Measurements from ENCODE around the gene KRTAP4-8.
"Not testable (repeated sequence)": the region's sequence is repeated elsewhere in the genome, so short reads cannot be mapped to it uniquely, and the experiment has no call there.

KRTAP4-8 gene

GRCh38 chr17:41108728-41109386 lies 10.9 kb upstream of the KRTAP4-8 start:
- H3K27me3 ChIP-seq (ENCODE audit: control insufficient read depth in 5 of 5, insufficient read depth in 4 of 5, low read length in 5 of 5); H3K27ac ChIP-seq (ENCODE audit: low read depth, low read length); H3K9me3 ChIP-seq (ENCODE audit: control insufficient read depth in 5 of 5, low read length in 5 of 5); H3K9ac ChIP-seq (ENCODE audit: low read length in 5 of 5); H3K4me3 ChIP-seq (ENCODE audit: low read depth in 1 of 5, low read length in 5 of 5); H3K36me3 ChIP-seq (ENCODE audit: control insufficient read depth in 5 of 5, insufficient read depth in 5 of 5, low read length in 5 of 5); H3K4me1 ChIP-seq (ENCODE audit: control insufficient read depth in 5 of 5, insufficient read depth in 5 of 5, low read length in 5 of 5): not testable (repeated sequence)

GRCh38 chr17:41107941-41108450 lies 10.1 kb upstream of the KRTAP4-8 start:
- Histone ChIP-seq H3K4me1 (ENCODE audit: control insufficient read depth in 5 of 5, insufficient read depth in 5 of 5, low read length in 5 of 5) (no peaks in the 10 kb centered on the region), H3K27me3 (ENCODE audit: control insufficient read depth in 5 of 5, insufficient read depth in 4 of 5, low read length in 5 of 5) (peaks cover 0 to 2% (median 0%) of the 10 kb centered on the region in 5 donors), H3K9ac (ENCODE audit: low read length in 5 of 5) (no peak overlapping the region), H3K27ac (ENCODE audit: low read depth, low read length) (no peak overlapping the region), H3K36me3 (ENCODE audit: control insufficient read depth in 5 of 5, insufficient read depth in 5 of 5, low read length in 5 of 5) (no peaks in the 10 kb centered on the region), H3K9me3 (ENCODE audit: control insufficient read depth in 5 of 5, low read length in 5 of 5) (peaks cover 0 to 2% (median 0%) of the 10 kb centered on the region in 5 donors), H3K4me3 (ENCODE audit: low read depth in 1 of 5, low read length in 5 of 5) (no peak overlapping the region)

- not testable (repeated sequence) for H3K9me3 ChIP-seq (ENCODE audit: control insufficient read depth in 5 of 5, low read length in 5 of 5); H3K27ac ChIP-seq (ENCODE audit: low read depth, low read length); H3K27me3 ChIP-seq (ENCODE audit: control insufficient read depth in 5 of 5, insufficient read depth in 4 of 5, low read length in 5 of 5); H3K4me3 ChIP-seq (ENCODE audit: low read depth in 1 of 5, low read length in 5 of 5); H3K4me1 ChIP-seq (ENCODE audit: control insufficient read depth in 5 of 5, insufficient read depth in 5 of 5, low read length in 5 of 5); H3K9ac ChIP-seq (ENCODE audit: low read length in 5 of 5); H3K36me3 ChIP-seq (ENCODE audit: control insufficient read depth in 5 of 5, insufficient read depth in 5 of 5, low read length in 5 of 5)
These were observed 7.4 kb upstream of the KRTAP4-8 start, which contains the start of gene KRTAP4-9 for GRCh38 chr17:41105347-41105746. Gene KRTAP4-9, plus strand, starts transcription at chr17:41105389. Its CDS starts 0 bp downstream, at chr17:41105389.

- not testable (repeated sequence) for H3K4me1 ChIP-seq (ENCODE audit: control insufficient read depth in 5 of 5, insufficient read depth in 5 of 5, low read length in 5 of 5); H3K36me3 ChIP-seq (ENCODE audit: control insufficient read depth in 5 of 5, insufficient read depth in 5 of 5, low read length in 5 of 5); H3K4me3 ChIP-seq (ENCODE audit: low read depth in 1 of 5, low read length in 5 of 5); H3K9me3 ChIP-seq (ENCODE audit: control insufficient read depth in 5 of 5, low read length in 5 of 5); H3K27me3 ChIP-seq (ENCODE audit: control insufficient read depth in 5 of 5, insufficient read depth in 4 of 5, low read length in 5 of 5); H3K9ac ChIP-seq (ENCODE audit: low read length in 5 of 5); H3K27ac ChIP-seq (ENCODE audit: low read depth, low read length)
These were observed 6.6 kb upstream of the KRTAP4-8 start for GRCh38 chr17:41104386-41105038.

GRCh38 chr17:41103896-41104295 lies 6.0 kb upstream of the KRTAP4-8 start:
- H3K9me3 ChIP-seq (ENCODE audit: control insufficient read depth in 5 of 5, low read length in 5 of 5): no peaks in the 10 kb centered on the region
- H3K4me3 ChIP-seq (ENCODE audit: low read depth in 1 of 5, low read length in 5 of 5): no peak overlapping the region
- H3K36me3 ChIP-seq (ENCODE audit: control insufficient read depth in 5 of 5, insufficient read depth in 5 of 5, low read length in 5 of 5): no peaks in the 10 kb centered on the region
- H3K27me3 ChIP-seq (ENCODE audit: control insufficient read depth in 5 of 5, insufficient read depth in 4 of 5, low read length in 5 of 5): peaks cover 0 to 5% (median 0%) of the 10 kb centered on the region in 5 donors
- H3K27ac ChIP-seq (ENCODE audit: low read depth, low read length): no peak overlapping the region
- H3K9ac ChIP-seq (ENCODE audit: low read length in 5 of 5): no peak overlapping the region
- no peaks in the 10 kb centered on the region for H3K4me1 ChIP-seq (ENCODE audit: control insufficient read depth in 5 of 5, insufficient read depth in 5 of 5, low read length in 5 of 5)

- Histone ChIP-seq H3K9ac (ENCODE audit: low read length in 5 of 5) (no peak within 1 kb of the TSS), H3K9me3 (ENCODE audit: control insufficient read depth in 5 of 5, low read length in 5 of 5) (no peaks in the 10 kb centered on the region), H3K36me3 (ENCODE audit: control insufficient read depth in 5 of 5, insufficient read depth in 5 of 5, low read length in 5 of 5) (no peaks in the 10 kb centered on the region), H3K27me3 (ENCODE audit: control insufficient read depth in 5 of 5, insufficient read depth in 4 of 5, low read length in 5 of 5) (peaks cover 0 to 2% (median 0%) of the 10 kb centered on the region in 5 donors), H3K27ac (ENCODE audit: low read depth, low read length) (no peak within 1 kb of the TSS), H3K4me3 (ENCODE audit: low read depth in 1 of 5, low read length in 5 of 5) (no peak within 1 kb of the TSS), H3K4me1 (ENCODE audit: control insufficient read depth in 5 of 5, insufficient read depth in 5 of 5, low read length in 5 of 5) (no peaks in the 10 kb centered on the region)
These were observed 3.8 kb upstream of the KRTAP4-8 start, which contains the start of gene KRTAP4-16 for GRCh38 chr17:41101586-41102259. Gene KRTAP4-16, minus strand, starts transcription at chr17:41102209. Its CDS starts 0 bp downstream, at chr17:41102209.

GRCh38 chr17:41099682-41100480 lies 1.9 kb upstream of the KRTAP4-8 start:
- not testable (repeated sequence) for H3K36me3 ChIP-seq (ENCODE audit: control insufficient read depth in 5 of 5, insufficient read depth in 5 of 5, low read length in 5 of 5); H3K4me1 ChIP-seq (ENCODE audit: control insufficient read depth in 5 of 5, insufficient read depth in 5 of 5, low read length in 5 of 5); H3K4me3 ChIP-seq (ENCODE audit: low read depth in 1 of 5, low read length in 5 of 5); H3K9me3 ChIP-seq (ENCODE audit: control insufficient read depth in 5 of 5, low read length in 5 of 5); H3K27me3 ChIP-seq (ENCODE audit: control insufficient read depth in 5 of 5, insufficient read depth in 4 of 5, low read length in 5 of 5); H3K27ac ChIP-seq (ENCODE audit: low read depth, low read length); H3K9ac ChIP-seq (ENCODE audit: low read length in 5 of 5)

GRCh38 chr17:41098481-41098880 lies 539 bp upstream of the KRTAP4-8 start:
- H3K4me3 ChIP-seq (ENCODE audit: low read depth in 1 of 5, low read length in 5 of 5): no peak overlapping the region
- H3K9me3 ChIP-seq (ENCODE audit: control insufficient read depth in 5 of 5, low read length in 5 of 5): no peaks in the 10 kb centered on the region
- no peak overlapping the region for H3K27ac ChIP-seq (ENCODE audit: low read depth, low read length)
- peaks cover 0 to 2% (median 0%) of the 10 kb centered on the region in 5 donors for H3K27me3 ChIP-seq (ENCODE audit: control insufficient read depth in 5 of 5, insufficient read depth in 4 of 5, low read length in 5 of 5)
- no peaks in the 10 kb centered on the region for H3K4me1 ChIP-seq (ENCODE audit: control insufficient read depth in 5 of 5, insufficient read depth in 5 of 5, low read length in 5 of 5)
- no peak overlapping the region for H3K9ac ChIP-seq (ENCODE audit: low read length in 5 of 5)
- H3K36me3 ChIP-seq (ENCODE audit: control insufficient read depth in 5 of 5, insufficient read depth in 5 of 5, low read length in 5 of 5): no peaks in the 10 kb centered on the region

- H3K27ac ChIP-seq (ENCODE audit: low read depth, low read length): no peak overlapping the region
- H3K9me3 ChIP-seq (ENCODE audit: control insufficient read depth in 5 of 5, low read length in 5 of 5): no peaks in the 10 kb centered on the region
- no peaks in the 10 kb centered on the region for H3K4me1 ChIP-seq (ENCODE audit: control insufficient read depth in 5 of 5, insufficient read depth in 5 of 5, low read length in 5 of 5)
- H3K4me3 ChIP-seq (ENCODE audit: low read depth in 1 of 5, low read length in 5 of 5): no peak overlapping the region
- no peak overlapping the region for H3K9ac ChIP-seq (ENCODE audit: low read length in 5 of 5)
- no peaks in the 10 kb centered on the region for H3K36me3 ChIP-seq (ENCODE audit: control insufficient read depth in 5 of 5, insufficient read depth in 5 of 5, low read length in 5 of 5)
- H3K27me3 ChIP-seq (ENCODE audit: control insufficient read depth in 5 of 5, insufficient read depth in 4 of 5, low read length in 5 of 5): peaks cover 0 to 2% (median 0%) of the 10 kb centered on the region in 5 donors
These were observed 1.9 kb downstream of the KRTAP4-8 start for GRCh38 chr17:41096055-41096454.

Measured in subcutaneous abdominal adipose tissue (tissue), 5 donors.